NB4 (cell line): ENCODE results near the gene PTX3.

ENCODE experiments used
- DNase-seq: peaks from one replicate; pipeline ENCODE4 v3.0.0; 2010; ENCODE audit warnings: low read depth
- H3K4me3 ChIP-seq: one replicate; pipeline ENCODE4 v1.5.1; 2011; ENCODE audit warnings: mild to moderate bottlenecking, low read depth, low read length, moderate library complexity
- CTCF ChIP-seq: IDR thresholded peaks from one replicate; pipeline ENCODE4 v1.5.1; 2012; ENCODE audit warnings: low read depth, low read length
- MAX ChIP-seq: IDR thresholded peaks from 2 replicates; pipeline ENCODE4 v1.6.1; 2011; ENCODE audit warnings: low read depth, low read length
- MYC ChIP-seq: IDR thresholded peaks from 2 replicates; pipeline ENCODE4 v1.6.1; 2011; ENCODE audit warnings: low read depth, low read length
- POLR2A ChIP-seq: IDR thresholded peaks from 2 replicates; pipeline ENCODE4 v1.6.1; 2011; ENCODE audit warnings: mild to moderate bottlenecking; ENCODE audit not compliant: insufficient read length; ENCODE audit errors: extremely low read depth

PTX3 gene

DNA sequence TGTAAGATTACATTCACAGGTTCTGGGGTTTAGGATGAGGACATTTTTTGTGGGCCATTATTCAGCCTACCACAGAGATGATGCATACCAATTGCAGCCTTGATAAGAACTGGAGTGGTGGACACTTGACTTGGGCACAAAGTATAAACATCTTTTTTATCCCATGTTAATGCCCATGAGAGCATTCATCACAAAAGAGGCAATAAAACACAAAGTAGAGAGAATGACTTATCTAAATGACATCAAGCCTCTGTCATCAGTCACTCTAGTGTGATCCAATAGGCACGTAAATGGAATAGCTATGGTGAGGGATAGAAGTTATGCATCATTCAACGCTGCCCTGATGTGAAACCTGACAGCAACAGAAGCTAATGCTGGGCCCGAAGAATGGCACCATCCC is 40.8 kb downstream of the PTX3 start:
- no peak overlapping the region for H3K4me3 ChIP-seq
- DNase-seq: no peak
- no peak for TF ChIP-seq MYC
- no peak for TF ChIP-seq CTCF
- no peak for TF ChIP-seq POLR2A
- TF ChIP-seq MAX: no peak

GRCh38 chr3:157479464-157480243 is 43.0 kb downstream of the PTX3 start:
- no peak for DNase-seq
- TF ChIP-seq POLR2A: no peak
- TF ChIP-seq MAX: no peak
- TF ChIP-seq MYC: no peak
- TF ChIP-seq CTCF: no peak
- H3K4me3 ChIP-seq: no peak overlapping the region

- DNase-seq: no peak
- no peak overlapping the region for H3K4me3 ChIP-seq
- TF ChIP-seq POLR2A (no peak), MAX (no peak), MYC (no peak), CTCF (no peak)
Measured at GRCh38 chr3:157487339-157487738, 50.7 kb downstream of the PTX3 start.

DNA sequence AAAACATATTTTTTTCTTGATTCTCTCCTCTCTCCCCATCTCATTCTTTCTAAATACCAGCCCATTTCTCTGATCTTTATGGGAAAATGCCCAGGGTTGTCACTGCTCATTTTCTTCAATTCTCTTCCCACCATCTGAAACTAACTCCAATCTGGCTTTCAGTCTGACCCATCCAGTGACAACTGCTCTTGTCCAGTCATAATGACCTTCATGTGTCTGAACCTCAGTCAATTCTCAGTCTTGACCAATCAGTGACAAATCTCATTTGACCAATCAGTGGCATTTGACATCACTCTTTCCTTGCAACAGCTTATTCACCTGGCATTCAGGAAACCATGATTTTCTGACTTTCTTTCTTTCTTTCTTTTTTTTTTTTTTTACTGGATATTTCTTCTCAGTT is 51.5 kb downstream of the PTX3 start:
- DNase-seq: no peak
- no peak overlapping the region for H3K4me3 ChIP-seq
- TF ChIP-seq MYC (no peak), CTCF (no peak), MAX (no peak), POLR2A (no peak)

GRCh38 chr3:157491136-157491535 is 54.5 kb downstream of the PTX3 start:
- no peak for DNase-seq
- H3K4me3 ChIP-seq: no peak overlapping the region
- TF ChIP-seq MAX (no peak), CTCF (no peak), POLR2A (no peak), MYC (no peak)
